CD4-positive, alpha-beta T cell treated with Interleukin-6 for 4 hours (primary cell): ENCODE results near the gene TTC5.
"Not testable (repeated sequence)": the region's sequence is repeated elsewhere in the genome, so short reads cannot be mapped to it uniquely, and the experiment has no call there.

ENCODE experiments used
- DNase-seq: peaks from one replicate; pipeline ENCODE4 v3.0.0-alpha.2; 2020; ENCODE audit warnings: mixed read lengths

Gene TTC5

DNA sequence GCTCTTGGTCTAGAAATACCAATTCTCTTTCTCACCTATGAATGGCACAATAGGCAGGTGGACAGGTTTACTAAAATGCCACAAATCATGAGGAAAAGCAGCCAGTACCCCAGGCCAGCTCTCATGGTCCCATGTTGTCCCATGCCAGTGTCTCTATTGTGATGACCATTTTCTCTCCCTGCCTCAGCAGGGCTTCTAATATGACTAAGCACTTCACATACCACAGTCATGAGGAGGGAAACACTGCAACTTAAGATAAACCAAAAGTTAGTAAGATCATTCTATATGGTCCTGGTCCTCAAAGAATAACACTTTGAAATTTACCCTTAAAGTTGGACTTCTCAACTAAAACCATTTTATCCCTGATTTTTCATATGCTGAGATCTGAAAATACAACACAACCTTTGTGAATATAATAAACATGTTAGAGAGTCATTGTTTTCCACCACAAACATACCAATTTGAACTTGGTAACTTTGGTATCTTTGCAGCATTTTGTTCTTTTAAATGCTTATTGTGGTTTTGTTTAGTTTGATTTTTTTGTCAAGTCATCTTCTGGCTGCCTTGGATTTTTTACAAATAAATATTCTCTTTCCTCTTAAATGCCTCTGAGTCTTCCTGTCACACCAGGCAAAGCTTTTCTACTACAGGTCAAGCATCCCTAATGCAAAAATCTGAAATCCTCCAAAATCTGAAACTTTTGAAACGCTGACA lies 3.6 kb downstream of the TTC5 start:
- no peak for DNase-seq

- no peak for DNase-seq
These were observed 10.7 kb downstream of the TTC5 start for GRCh38 chr14:20295067-20295466.

DNA sequence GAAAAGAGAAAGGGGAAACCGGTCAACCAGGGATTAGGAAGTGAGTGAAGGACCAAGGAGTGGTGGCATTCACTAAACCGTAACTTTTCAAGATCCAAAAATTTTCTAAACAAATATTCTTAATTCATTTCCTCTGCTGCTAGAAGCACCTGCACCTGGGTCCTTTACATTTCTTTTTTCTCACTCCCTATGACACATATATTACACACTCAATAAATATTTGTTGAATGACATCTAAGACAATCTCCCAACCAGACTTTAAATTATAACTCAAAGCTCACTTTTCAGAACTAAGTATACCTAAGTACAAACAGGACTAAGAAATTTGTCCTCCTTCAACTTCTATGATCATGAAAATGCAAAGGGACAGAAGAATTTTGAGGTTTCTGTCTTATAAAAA lies 11.1 kb downstream of the TTC5 start:
- no peak for DNase-seq

DNA sequence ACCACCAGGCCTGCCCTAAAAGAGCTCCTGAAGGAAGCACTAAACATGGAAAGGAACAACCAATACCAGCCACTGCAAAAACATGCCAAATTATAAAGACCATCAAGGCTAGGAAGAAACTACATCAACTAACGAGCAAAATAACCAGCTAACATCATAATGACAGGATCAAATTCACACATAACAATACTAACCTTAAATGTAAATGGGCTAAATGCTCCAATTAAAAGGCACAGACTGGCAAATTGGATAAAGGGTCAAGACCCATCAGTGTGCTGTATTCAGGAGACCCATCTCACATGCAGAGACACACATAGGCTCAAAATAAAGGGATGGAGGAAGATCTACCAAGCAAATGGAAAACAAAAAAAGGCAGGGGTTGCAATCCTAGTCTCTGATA lies 23.8 kb downstream of the TTC5 start:
- DNase-seq: not testable (repeated sequence)

- DNase-seq: peak; percentile 6
These were observed 25.5 kb downstream of the TTC5 start for GRCh38 chr14:20280265-20280664.

DNA sequence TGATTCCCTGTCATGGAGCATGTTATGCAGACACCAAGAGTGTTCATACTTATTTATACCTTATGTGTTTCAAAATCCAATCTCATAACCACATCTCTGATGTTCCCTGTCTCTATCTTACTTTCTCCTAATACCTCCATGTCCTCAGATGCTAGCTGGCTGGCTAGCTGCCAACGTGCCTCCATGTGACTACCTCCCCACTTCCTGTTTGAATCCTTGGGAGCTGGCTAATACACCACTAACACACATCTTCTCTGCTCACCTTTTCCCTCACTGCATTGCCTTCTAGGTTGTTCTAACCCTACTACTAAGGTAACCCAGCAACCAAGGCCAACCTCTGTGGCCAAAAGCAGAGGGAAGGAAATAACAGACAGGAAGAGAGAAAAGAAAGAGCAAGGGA lies 27.3 kb downstream of the TTC5 start:
- DNase-seq: peak; percentile 37

GRCh38 chr14:20277409-20277808 lies 28.3 kb downstream of the TTC5 start:
- DNase-seq: no peak

GRCh38 chr14:20274062-20274461 lies 31.7 kb downstream of the TTC5 start:
- no peak for DNase-seq

GRCh38 chr14:20264361-20264760 lies 41.4 kb downstream of the TTC5 start:
- DNase-seq: not testable (repeated sequence)

DNA sequence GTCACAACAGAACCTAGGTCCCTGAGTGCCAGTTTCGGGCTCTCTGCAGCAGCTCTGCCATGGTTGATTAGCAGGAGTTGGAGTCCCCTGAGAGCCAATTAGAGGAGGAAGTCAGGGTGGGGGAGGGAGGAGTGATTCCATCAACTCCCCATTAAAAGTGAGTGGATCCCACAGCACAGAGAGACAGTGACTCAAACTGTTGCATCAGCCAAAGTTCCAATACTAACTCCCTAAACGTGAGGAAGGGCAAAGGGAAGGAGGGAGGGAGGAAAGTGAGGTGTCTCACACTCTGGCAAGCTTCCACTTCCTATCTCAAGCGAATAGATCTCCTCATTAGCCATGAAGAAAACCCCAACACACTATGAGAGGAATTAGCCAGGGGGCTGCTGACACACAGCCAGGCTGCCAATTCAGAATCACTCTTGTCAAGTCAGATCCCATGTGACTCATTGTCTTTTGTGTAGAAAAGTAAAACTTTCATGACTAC lies 43.1 kb downstream of the TTC5 start:
- no peak for DNase-seq

GRCh38 chr14:20247646-20248246 lies 58.0 kb downstream of the TTC5 start:
- DNase-seq: no peak
